C4-2B (cell line): ENCODE data around the gene ZSWIM9.

ENCODE experiments used
- CTCF ChIP-seq: fragments of 450-650 bp; conservative IDR thresholded peaks from 2 replicates; pipeline ENCODE4 v1.5.1; 2017; ENCODE audit warnings: mild to moderate bottlenecking
- ZFX ChIP-seq: fragments of 450-650 bp; IDR thresholded peaks from 2 replicates; pipeline ENCODE4 v1.6.1; 2017

DNA sequence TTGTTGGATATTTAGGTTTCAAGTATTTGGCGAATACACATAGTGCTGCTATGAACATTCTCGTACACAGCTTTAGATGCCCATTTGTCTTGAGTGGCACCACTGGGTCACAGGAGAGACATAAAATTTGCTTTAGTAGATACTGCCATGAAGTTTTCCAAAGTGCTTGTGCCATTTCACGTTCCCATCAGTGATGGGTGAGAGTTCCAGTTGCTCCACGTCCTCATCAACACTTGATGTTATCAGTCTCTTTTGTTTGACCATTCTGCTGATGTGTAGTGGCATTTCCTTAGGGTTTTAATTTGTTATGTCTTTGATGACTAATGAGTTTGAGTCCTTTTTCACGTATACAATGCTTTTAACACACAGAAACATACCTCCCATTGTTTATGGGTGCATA lies 11.0 kb downstream of the ZSWIM9 start:
- TF ChIP-seq CTCF, result no peak
- TF ChIP-seq ZFX, result no peak
